ENCODE results near the gene RUBCNL. TPM values are rescaled to one million over a fixed set of nuclear protein-coding genes. Genes with fewer than 3 reads are reported as not detected.

The RUBCNL gene
- total and polyA plus RNA-seq, 2 of the 4 experiments (the other 2 are of a cell fraction), result 0.03 TPM; not detected in 1

GRCh38 chr13:46315036-46315435 lies 72.0 kb downstream of the RUBCNL start:
- intact Hi-C loops (cut with micrococcal nuclease), result no loop called here
- POLR2A ChIA-PET (ENCODE audit: unreplicated experiment), result no interaction called here

More at GRCh38 chr13:46315036-46315435, 72.0 kb downstream of the RUBCNL start:
- no peak overlapping the region for H2BK15ac ChIP-seq (ENCODE audit: low read depth, low read length)
- no peak overlapping the region for H3K18ac ChIP-seq (ENCODE audit: low read depth, low read length)
- no peak overlapping the region for H3K23ac ChIP-seq (ENCODE audit: low read depth, low read length)
- no peaks in the 10 kb centered on the region for H3K9me3 ChIP-seq (ENCODE audit: control insufficient read depth, insufficient read depth, low read length)
- H2AFZ ChIP-seq (replicated peaks; ENCODE audit: low read length, poor library complexity), result no peak overlapping the region
- no peaks in the 10 kb centered on the region for H3K4me1 ChIP-seq (ENCODE audit: control insufficient read depth, insufficient read depth, low read length)
- no peak overlapping the region for H3K14ac ChIP-seq (replicated peaks; ENCODE audit: low read depth, low read length)
- no peak overlapping the region for H2BK5ac ChIP-seq (ENCODE audit: low read depth, low read length, poor library complexity, severe bottlenecking)
- no peak overlapping the region for H4K5ac ChIP-seq (ENCODE audit: low read depth, low read length)
- H2BK120ac ChIP-seq (ENCODE audit: low read depth, low read length), result no peak overlapping the region
- no peak for ATAC-seq (ENCODE audit: low read depth)
- no peak overlapping the region for H3K56ac ChIP-seq (ENCODE audit: extremely low read depth, insufficient read depth, low read length)
- no peak overlapping the region for H3K9ac ChIP-seq (ENCODE audit: low read depth, low read length)
- no peak overlapping the region for H3K4me2 ChIP-seq (ENCODE audit: low read depth, low read length)
- in situ Hi-C loops (cut with MboI; ENCODE audit: low sequenced_read_pairs), result no loop called here
- H2AK5ac ChIP-seq (ENCODE audit: low read depth, low read length), result no peak overlapping the region
- H3K27me3 ChIP-seq (ENCODE audit: control insufficient read depth, insufficient read depth, low read length), result no peaks in the 10 kb centered on the region
- H3K4ac ChIP-seq (ENCODE audit: low read depth, low read length), result no peak overlapping the region
- H4K20me1 ChIP-seq (ENCODE audit: insufficient read depth, low read length), result no peaks in the 10 kb centered on the region
- BruUV-seq (replicated peaks), result no TSS peak
- no peak for DNase-seq
- no peak overlapping the region for H2BK20ac ChIP-seq (ENCODE audit: low read depth, low read length)
- dilution Hi-C loops (cut with HindIII; ENCODE audit: low sequenced_read_pairs, unreplicated experiment), result no loop called here
- H3K9me1 ChIP-seq (ENCODE audit: insufficient read depth, low read length), result no peaks in the 10 kb centered on the region
- H2AK9ac ChIP-seq (replicated peaks; ENCODE audit: low read depth, low read length, poor library complexity), result no peak overlapping the region
- CTCF ChIA-PET, result no interaction called here
- no peak overlapping the region for H4K91ac ChIP-seq (ENCODE audit: insufficient read depth, low read depth, low read length)
- H3K36me3 ChIP-seq (ENCODE audit: control insufficient read depth, insufficient read depth, low read length), result no peaks in the 10 kb centered on the region
- TF ChIP-seq POLR2A (IDR thresholded peaks at IDR 0.05; ENCODE audit: low read depth, low read length), result no peak
- TF ChIP-seq MAZ (IDR thresholded peaks at IDR 0.05; ENCODE audit: borderline replicate concordance, low read depth, low read length), result no peak
- TF ChIP-seq CHD1 (IDR thresholded peaks at IDR 0.05; ENCODE audit: low read depth, low read length), result no peak
- no peak for TF ChIP-seq MAFK (IDR thresholded peaks at IDR 0.05; ENCODE audit: low read depth, low read length)
- no peak for TF ChIP-seq BHLHE40 (IDR thresholded peaks at IDR 0.05; ENCODE audit: low read depth, low read length)
- TF ChIP-seq CEBPB (IDR thresholded peaks at IDR 0.05; ENCODE audit: low read depth, low read length), result no peak
- no peak for TF ChIP-seq MXI1 (IDR thresholded peaks at IDR 0.05; ENCODE audit: borderline replicate concordance, low read depth, low read length)
- TF ChIP-seq CTCF (conservative IDR thresholded peaks at IDR 0.05; ENCODE audit: low read depth, low read length), result no peak
- TF ChIP-seq RFX5 (IDR thresholded peaks at IDR 0.05; ENCODE audit: low read depth, low read length), result no peak
- no peak for TF ChIP-seq RCOR1 (IDR thresholded peaks at IDR 0.05; ENCODE audit: insufficient replicate concordance, low read length)
- TF ChIP-seq RAD21 (IDR thresholded peaks at IDR 0.05; ENCODE audit: low read length), result no peak
- TF ChIP-seq FOS (IDR thresholded peaks at IDR 0.05; ENCODE audit: low read depth, low read length), result no peak
- TF ChIP-seq USF2 (IDR thresholded peaks at IDR 0.05; ENCODE audit: low read depth, low read length), result no peak
- H3K27ac ChIP-seq (ENCODE audit: insufficient read depth, low read length), result no peak overlapping the region
- no peaks in the 10 kb centered on the region for H3K79me1 ChIP-seq (ENCODE audit: low read depth in 1 of 2, low read length in 2 of 2)
- H3K4me3 ChIP-seq (ENCODE audit: insufficient read depth, low read depth, low read length), result no peak overlapping the region
- H4K8ac ChIP-seq (ENCODE audit: low read depth in 2 of 2, low read length in 2 of 2), result no peak overlapping the region

All from IMR-90 (cell line).